Middle frontal gyrus (tissue), 1 donor: ENCODE data around the gene STXBP2.

Experiments used
- DNase-seq: peaks from one replicate; pipeline ENCODE4 v3.0.0-alpha.2; 2015; ENCODE audit warnings: low spot score; ENCODE audit errors: extremely low spot score

Gene STXBP2

GRCh38 chr19:7636691-7637373 lies at the start of gene STXBP2:
Gene STXBP2 (plus strand): TSS chr19:7637110. CDS start chr19:7637150, 40 bp downstream.
- DNase-seq = no peak

DNA sequence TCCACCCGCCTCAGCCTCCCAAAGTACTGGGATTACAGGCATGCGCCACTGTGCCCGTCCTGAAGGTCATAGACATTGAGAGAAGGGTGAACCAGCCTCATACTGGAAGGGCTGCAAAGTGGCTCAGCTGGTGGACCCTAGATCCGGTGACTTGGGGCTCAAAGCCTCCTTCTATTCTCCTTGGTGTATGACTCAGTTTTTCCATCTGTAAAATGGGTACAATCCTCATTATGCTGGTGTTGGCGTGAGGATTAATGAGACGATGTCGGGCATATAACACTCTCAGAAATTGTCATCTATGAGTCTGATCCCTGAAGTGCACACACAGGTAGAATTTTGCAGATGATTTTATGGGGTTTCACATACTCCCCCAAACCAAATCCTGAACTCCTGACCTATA lies 47.1 kb upstream of the STXBP2 start:
- DNase-seq = no peak

DNA sequence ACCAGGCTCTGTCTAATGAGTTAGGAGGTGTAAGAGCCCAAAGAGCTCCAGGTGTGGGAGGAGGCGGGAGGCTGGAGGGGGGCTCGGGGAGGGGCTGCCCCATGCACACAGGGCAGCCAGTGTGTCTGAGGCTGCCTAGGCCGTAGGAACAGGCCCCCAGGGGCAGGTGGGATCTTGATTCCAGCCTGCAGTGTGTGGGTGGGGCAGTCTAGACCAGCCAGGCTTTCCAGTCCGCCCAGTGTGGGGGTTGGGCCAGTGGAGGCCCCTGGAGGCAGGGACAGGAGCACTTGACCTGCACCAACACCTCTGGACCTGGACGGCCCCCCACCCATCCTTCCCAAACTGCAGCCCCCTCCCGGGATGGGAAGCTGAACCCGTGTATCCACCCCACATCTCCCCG lies 46.7 kb upstream of the STXBP2 start:
- no peak for DNase-seq

DNA sequence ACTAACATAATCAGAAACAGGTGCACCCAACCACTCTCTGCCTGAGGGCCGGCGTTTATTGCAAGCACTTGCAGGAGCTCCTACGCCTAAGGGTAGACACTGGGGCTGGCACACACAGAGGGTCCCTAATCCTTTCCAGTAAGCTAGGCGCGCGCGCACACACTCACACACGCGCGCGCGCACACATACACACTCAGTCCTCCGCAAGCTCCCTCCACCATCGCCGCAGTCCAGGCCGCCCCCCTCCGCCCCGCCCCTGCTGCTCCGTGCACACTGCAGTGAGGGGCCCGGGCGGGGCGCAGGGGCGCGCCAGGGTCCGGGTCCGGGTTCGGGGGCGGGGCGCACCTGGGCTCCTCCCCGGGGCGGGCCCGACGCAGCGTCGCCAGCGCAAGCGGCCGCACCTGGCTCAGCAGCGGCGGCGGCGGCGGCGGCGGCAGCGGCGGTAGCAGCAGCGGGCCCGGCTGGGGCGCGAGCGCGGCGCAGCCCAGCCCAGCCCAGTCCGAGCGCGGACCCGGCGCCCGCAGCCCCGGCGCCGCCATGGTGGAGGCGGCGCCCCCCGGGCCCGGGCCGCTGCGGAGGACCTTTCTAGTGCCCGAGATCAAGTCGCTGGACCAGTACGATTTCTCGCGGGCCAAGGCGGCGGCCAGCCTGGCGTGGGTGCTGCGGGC lies 41.3 kb upstream of the STXBP2 start, which contains the start of gene CAMSAP3:
TSS of gene CAMSAP3 (plus strand) at position 398 of the 668 bp plus-strand sequence. CDS start at position 538, 140 bp downstream.
- peak; percentile 5 for DNase-seq

- no peak for DNase-seq
These were observed 40.5 kb upstream of the STXBP2 start for GRCh38 chr19:7596211-7596937.

- DNase-seq = no peak
These were observed 39.2 kb upstream of the STXBP2 start for GRCh38 chr19:7597689-7598088.

DNA sequence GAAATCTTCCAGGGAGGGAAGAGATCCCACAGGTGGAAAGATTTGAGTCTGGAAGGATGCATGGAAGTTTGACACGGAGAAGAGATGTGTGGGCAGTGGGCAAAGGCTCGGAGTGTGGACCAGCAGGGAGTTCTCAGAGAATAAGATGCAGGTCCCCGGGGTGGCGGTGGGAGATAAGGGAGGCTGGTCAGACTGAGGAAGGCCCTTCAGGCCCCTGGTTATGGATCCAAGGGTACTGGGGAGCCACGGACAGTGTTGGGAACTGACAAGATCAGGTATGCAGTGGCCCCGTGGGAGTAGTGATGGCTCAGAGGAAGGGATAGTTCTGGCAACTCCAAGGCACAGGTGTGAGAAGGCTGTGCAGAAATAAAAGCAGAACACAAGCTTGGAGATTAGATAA lies 38.7 kb upstream of the STXBP2 start:
- no peak for DNase-seq

GRCh38 chr19:7600721-7601120 lies 36.2 kb upstream of the STXBP2 start:
- no peak for DNase-seq

DNA sequence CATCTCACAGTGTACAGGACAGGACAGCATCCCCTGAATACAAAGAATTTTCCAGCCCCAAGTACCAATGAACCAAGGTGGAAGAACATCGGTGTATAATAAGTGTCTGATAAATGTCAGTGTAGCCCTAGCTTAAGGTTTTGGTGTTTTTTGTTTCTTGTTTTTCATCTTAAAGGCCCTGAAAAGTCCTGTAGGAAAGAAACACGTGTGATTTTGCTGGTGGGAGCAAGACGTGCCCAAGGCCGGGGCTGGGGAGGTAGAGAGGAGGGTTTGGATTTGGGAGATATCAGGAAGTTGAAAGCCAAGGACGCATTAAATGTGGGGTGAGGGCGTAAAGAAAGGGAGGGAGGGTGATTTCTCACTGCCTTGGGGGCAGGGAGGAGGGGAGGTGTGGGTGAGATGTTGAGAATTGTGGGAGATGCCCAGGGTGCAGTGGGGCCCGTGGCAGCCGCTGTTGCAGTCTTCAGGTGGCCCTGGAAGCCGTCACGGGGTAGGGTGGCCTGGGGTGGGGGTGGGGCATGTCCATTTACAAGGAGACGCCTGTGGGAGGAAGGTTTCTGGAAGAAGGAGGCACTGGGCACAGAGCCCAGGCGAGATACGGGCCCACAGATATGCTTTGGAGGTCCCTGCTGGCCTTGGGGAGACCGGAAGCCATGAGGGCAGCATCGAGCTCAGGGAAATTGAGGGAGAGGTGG lies 34.5 kb upstream of the STXBP2 start:
- DNase-seq = no peak

- no peak for DNase-seq
These were observed 33.9 kb upstream of the STXBP2 start for GRCh38 chr19:7602935-7603497.

DNA sequence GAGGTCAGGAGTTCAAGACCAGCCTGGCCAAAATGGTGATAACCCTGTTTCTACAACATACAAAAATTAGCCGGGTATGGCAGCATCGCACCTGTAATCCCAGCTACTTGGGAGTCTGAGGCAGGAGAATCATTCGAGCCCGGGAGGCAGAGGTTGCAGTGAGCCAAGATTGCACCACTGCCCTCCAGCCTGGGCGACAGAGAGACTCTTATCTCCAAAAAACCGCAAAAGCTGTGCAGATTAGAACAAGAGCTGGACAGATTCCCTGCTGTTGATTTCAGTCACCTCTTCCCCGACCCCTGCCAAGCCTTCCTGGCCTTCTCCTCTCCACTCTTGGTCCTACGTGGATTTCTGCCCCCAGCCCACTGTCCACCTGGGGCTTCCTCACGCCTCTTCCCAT lies 33.0 kb upstream of the STXBP2 start:
- no peak for DNase-seq

DNA sequence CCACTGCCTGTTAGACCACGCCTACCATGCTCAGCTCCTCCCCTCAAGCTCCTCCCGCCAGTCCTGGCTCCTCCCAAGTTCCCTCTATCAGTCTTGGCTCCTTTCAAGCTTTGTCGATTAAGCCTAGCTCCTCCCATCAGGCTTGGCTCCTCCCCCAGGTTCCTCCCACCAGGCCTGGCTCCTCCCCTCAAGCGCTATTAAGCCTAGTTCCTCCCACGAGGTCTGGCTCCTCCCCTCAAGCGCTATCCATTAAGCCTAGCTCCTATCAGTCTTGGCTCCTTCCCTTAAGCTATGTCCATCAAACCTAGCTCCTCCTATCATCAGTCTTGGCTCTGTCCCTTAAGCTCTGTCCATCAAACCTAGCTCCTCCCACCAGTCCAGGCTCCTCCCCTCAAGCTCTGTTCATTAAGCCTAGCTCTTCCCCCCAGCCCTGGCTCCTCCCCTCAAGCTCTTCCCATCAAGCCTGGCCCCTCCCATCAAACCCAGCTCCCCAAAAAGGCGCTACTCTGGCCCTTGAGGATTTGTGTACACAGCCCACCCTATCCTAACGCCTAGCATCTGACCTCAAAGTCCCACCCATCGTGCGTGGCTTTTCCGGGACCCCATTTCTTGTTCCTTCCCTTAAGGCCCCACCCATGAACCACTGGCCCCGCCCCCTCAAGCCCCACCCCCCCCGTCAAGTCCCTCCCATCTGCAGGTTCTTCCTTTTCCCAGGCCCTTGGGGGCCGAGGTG lies 31.3 kb upstream of the STXBP2 start:
- DNase-seq = no peak

DNA sequence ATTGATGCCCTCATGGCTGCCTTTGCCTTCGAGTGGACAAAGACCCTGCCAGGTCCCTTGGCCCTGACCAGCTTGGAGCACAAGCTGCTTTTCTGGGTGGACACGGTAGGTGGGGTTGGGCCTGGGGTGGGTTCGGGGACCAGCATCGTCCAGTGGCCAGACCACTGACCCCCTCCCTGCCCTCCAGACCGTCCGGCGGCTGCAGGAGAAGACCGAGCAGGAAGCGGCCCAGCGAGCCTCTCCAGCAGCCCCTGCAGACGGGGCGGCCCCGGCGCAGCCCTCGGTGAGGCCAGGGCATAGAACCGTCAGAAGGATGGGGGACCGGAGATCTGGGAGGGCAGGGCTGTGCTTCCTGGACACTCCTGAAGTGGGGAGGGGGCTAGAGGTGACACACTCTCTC lies 30.6 kb upstream of the STXBP2 start:
- no peak for DNase-seq

GRCh38 chr19:7607212-7607873 lies 29.6 kb upstream of the STXBP2 start:
- DNase-seq = no peak

DNA sequence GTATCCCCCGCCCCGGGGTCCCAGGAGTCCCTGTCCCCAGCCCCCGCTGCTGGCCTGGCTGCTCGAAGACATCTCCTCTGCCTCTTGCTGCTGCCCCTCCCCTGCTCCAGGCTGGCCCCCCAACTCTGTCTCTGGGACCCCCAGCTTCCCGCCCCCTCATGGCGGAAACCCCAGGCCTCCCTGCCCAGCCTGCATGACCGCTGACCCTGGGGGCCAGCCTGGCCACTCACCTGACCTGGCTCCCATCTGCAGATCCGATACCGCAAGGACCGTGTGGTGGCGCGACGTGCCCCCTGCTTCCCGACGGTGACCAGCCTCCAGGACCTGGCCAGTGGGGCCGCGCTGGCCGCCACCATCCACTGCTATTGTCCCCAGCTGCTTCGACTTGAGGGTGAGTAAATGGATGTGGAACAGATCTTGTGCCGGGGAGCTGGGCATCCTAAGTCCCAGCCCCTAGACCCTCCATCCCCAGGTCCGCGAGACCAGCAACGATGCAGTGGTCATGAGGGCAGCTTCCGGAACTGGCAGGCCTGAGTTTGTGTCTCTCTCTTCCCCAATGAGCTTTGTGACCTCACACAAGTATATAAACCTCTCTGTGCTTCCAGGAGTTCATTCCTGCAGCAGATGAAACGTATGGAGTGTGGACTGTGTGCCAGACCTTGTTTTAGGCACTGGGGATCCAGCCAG lies 28.9 kb upstream of the STXBP2 start:
- DNase-seq = no peak

GRCh38 chr19:7610491-7611240 lies 26.2 kb upstream of the STXBP2 start:
- DNase-seq = no peak

DNA sequence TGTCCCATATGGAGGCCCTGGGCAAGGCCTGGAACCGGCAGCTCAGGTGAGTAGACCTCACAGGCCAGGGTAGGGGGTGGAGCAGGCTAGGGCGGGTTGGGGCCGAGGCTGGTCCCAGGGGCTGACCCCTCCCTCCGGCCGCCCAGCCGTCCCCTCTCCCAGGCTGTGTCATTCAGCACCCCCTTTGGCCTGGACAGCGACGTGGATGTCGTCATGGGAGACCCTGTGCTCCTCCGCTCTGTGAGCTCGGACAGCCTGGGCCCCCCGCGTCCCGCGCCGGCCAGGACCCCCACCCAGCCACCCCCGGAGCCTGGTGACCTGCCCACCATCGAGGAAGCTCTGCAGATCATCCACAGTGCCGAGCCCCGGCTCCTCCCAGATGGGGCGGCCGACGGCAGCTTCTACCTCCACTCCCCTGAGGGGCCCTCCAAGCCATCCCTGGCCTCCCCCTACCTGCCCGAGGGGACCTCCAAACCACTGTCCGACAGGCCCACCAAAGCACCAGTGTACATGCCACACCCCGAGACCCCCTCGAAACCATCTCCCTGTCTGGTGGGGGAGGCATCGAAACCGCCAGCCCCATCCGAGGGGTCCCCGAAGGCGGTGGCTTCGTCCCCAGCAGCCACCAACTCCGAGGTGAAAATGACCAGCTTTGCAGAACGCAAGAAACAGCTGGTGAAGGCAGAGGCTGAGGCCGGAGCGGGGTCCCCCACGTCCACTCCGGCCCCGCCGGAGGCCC lies 25.2 kb upstream of the STXBP2 start:
- DNase-seq = no peak
